IMR-90 (cell line): ENCODE results near the gene MPC2.

ENCODE experiments used
- BHLHE40 ChIP-seq: fragments of 150-350 bp; IDR thresholded peaks from 2 replicates; pipeline ENCODE4 v1.6.1; 2016; ENCODE audit warnings: mild to moderate bottlenecking, low read depth, low read length
- CEBPB ChIP-seq: IDR thresholded peaks from 2 replicates; pipeline ENCODE4 v1.6.1; 2012; ENCODE audit warnings: low read depth, low read length, improper control_type of control experiment
- CHD1 ChIP-seq: IDR thresholded peaks from 2 replicates; pipeline ENCODE4 v1.6.1; 2012; ENCODE audit warnings: low read depth, low read length, improper control_type of control experiment
- CTCF ChIP-seq: conservative IDR thresholded peaks from 2 replicates; pipeline ENCODE4 v1.5.1; 2012; ENCODE audit warnings: mild to moderate bottlenecking, low read depth, low read length, improper control_type of control experiment
- ELK1 ChIP-seq: fragments of 150-350 bp; IDR thresholded peaks from 2 replicates; pipeline ENCODE4 v1.6.1; 2016; ENCODE audit warnings: low read depth, mild to moderate bottlenecking, low read length, moderate library complexity, borderline replicate concordance
- MAFK ChIP-seq: IDR thresholded peaks from 2 replicates; pipeline ENCODE4 v1.6.1; 2012; ENCODE audit warnings: low read depth, low read length, improper control_type of control experiment
- MXI1 ChIP-seq: IDR thresholded peaks from 2 replicates; pipeline ENCODE4 v1.6.1; 2012; ENCODE audit warnings: low read depth, mild to moderate bottlenecking, low read length, moderate library complexity, borderline replicate concordance
- POLR2A ChIP-seq: IDR thresholded peaks from 2 replicates; pipeline ENCODE4 v1.6.1; 2012; ENCODE audit warnings: mild to moderate bottlenecking, low read depth, low read length
- RAD21 ChIP-seq: IDR thresholded peaks from 2 replicates; pipeline ENCODE4 v1.6.1; 2012; ENCODE audit warnings: low read length, improper control_type of control experiment
- RCOR1 ChIP-seq: IDR thresholded peaks from 2 replicates; pipeline ENCODE4 v1.6.1; 2012; ENCODE audit warnings: mild to moderate bottlenecking, low read length, improper control_type of control experiment; ENCODE audit not compliant: insufficient replicate concordance
- SMC3 ChIP-seq: fragments of 150-350 bp; IDR thresholded peaks from 2 replicates; pipeline ENCODE4 v1.6.1; 2016; ENCODE audit warnings: low read depth, mild to moderate bottlenecking, antibody characterized with exemption, low read length, moderate library complexity
- USF2 ChIP-seq: fragments of 150-350 bp; IDR thresholded peaks from 2 replicates; pipeline ENCODE4 v1.6.1; 2017; ENCODE audit warnings: mild to moderate bottlenecking, antibody characterized with exemption, low read length, low read depth

- TF ChIP-seq CTCF (no peak), CHD1 (no peak), POLR2A (no peak), USF2 (no peak), MAFK (no peak), MXI1 (no peak), BHLHE40 (no peak), ELK1 (no peak), RAD21 (no peak), SMC3 (no peak), CEBPB (no peak), RCOR1 (no peak)
Observed at GRCh38 chr1:167923324-167924056, 13.4 kb downstream of the MPC2 start.
